B cell (primary cell): ENCODE data around the gene C1R.
"Not testable (repeated sequence)": the region's sequence is repeated elsewhere in the genome, so short reads cannot be mapped to it uniquely, and the experiment has no call there.

Source experiments
- EZH2 ChIP-seq: IDR thresholded peaks from 2 replicates; pipeline ENCODE4 v1.6.1; 2012; ENCODE audit warnings: borderline replicate concordance, low read depth, mild to moderate bottlenecking, moderate library complexity, low read length; ENCODE audit not compliant: insufficient read depth, poor library complexity, severe bottlenecking
- TF ChIP-seq, protein P1 (sequence below): fragments of 200-600 bp; IDR thresholded peaks from one replicate; pipeline ENCODE4 v1.8.0; 2022; ENCODE audit warnings: antibody characterized with exemption, mild to moderate bottlenecking

DNA sequence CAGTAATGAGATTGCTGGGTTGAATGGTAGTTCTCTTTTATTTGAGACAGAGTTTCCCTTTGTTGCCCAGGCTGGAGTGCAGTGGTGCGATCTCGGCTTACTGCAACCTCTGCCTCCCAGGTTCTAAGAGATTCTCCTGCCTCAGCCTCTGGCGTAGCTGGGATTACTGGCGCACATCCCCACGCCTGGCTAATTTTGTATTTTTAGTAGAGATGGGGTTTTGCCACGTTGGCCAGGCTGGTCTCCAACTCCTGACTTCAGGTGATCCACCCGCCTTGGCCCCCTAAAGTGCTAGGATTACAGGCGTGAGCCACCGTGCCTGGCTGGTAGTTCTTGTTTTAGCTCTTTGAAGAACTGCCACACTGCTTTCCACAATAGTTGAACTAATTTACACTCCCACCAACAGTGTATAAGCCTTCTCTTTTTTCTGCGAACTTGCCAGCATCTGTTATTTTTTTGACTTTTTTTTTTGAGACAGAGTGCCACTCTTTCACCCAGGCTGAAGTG is 42.7 kb downstream of the C1R start:
- TF ChIP-seq, protein P1, sequence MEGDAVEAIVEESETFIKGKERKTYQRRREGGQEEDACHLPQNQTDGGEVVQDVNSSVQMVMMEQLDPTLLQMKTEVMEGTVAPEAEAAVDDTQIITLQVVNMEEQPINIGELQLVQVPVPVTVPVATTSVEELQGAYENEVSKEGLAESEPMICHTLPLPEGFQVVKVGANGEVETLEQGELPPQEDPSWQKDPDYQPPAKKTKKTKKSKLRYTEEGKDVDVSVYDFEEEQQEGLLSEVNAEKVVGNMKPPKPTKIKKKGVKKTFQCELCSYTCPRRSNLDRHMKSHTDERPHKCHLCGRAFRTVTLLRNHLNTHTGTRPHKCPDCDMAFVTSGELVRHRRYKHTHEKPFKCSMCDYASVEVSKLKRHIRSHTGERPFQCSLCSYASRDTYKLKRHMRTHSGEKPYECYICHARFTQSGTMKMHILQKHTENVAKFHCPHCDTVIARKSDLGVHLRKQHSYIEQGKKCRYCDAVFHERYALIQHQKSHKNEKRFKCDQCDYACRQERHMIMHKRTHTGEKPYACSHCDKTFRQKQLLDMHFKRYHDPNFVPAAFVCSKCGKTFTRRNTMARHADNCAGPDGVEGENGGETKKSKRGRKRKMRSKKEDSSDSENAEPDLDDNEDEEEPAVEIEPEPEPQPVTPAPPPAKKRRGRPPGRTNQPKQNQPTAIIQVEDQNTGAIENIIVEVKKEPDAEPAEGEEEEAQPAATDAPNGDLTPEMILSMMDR = not testable (repeated sequence)
- not testable (repeated sequence) for TF ChIP-seq EZH2
